ENCODE results near the gene BANP.

- TF ChIP-seq E2F5 (CRISPR knock-in tag; IDR thresholded peaks at IDR 0.05): no peak
- no peak for TF ChIP-seq TEAD1 (CRISPR knock-in tag; IDR thresholded peaks at IDR 0.05)
- no peak for TF ChIP-seq FOXP1 (CRISPR knock-in tag; IDR thresholded peaks at IDR 0.05; ENCODE audit: borderline replicate concordance)
- no peak for TF ChIP-seq MAX (CRISPR knock-in tag; IDR thresholded peaks at IDR 0.05)
- no peak for TF ChIP-seq CTCF (IDR thresholded peaks at IDR 0.05)
- no peak for TF ChIP-seq NR3C1 (CRISPR knock-in tag; conservative IDR thresholded peaks at IDR 0.05; ENCODE audit: low read depth)
- no peak for TF ChIP-seq FOXJ3 (CRISPR knock-in tag; IDR thresholded peaks at IDR 0.05; ENCODE audit: borderline replicate concordance)
- no peak for TF ChIP-seq CREB1 (CRISPR knock-in tag; IDR thresholded peaks at IDR 0.05)
- no peak for TF ChIP-seq NFYB (CRISPR knock-in tag; conservative IDR thresholded peaks at IDR 0.05; ENCODE audit: low read depth)
- no peak for TF ChIP-seq ZNF532 (CRISPR knock-in tag; IDR thresholded peaks at IDR 0.05; ENCODE audit: borderline replicate concordance)
- TF ChIP-seq, protein P1, sequence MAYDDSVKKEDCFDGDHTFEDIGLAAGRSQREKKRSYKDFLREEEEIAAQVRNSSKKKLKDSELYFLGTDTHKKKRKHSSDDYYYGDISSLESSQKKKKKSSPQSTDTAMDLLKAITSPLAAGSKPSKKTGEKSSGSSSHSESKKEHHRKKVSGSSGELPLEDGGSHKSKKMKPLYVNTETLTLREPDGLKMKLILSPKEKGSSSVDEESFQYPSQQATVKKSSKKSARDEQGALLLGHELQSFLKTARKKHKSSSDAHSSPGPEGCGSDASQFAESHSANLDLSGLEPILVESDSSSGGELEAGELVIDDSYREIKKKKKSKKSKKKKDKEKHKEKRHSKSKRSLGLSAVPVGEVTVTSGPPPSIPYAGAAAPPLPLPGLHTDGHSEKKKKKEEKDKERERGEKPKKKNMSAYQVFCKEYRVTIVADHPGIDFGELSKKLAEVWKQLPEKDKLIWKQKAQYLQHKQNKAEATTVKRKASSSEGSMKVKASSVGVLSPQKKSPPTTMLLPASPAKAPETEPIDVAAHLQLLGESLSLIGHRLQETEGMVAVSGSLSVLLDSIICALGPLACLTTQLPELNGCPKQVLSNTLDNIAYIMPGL (CRISPR knock-in tag; IDR thresholded peaks at IDR 0.05): no peak
These were observed 166.2 kb downstream of the BANP start for GRCh38 chr16:88117476-88117868.

All from WTC11 (cell line).